ENCODE results near the gene HBQ1. TPM values are rescaled to one million over a fixed set of nuclear protein-coding genes. Genes with fewer than 3 reads are reported as not detected.
A peak's percentile ranks its signal among the peaks of the same experiment; 100 is the strongest.
"Not testable (repeated sequence)": the region's sequence is repeated elsewhere in the genome, so short reads cannot be mapped to it uniquely, and the experiment has no call there.

The HBQ1 gene
- total RNA-seq, 1 experiment from 2014 or later: not detected

DNA sequence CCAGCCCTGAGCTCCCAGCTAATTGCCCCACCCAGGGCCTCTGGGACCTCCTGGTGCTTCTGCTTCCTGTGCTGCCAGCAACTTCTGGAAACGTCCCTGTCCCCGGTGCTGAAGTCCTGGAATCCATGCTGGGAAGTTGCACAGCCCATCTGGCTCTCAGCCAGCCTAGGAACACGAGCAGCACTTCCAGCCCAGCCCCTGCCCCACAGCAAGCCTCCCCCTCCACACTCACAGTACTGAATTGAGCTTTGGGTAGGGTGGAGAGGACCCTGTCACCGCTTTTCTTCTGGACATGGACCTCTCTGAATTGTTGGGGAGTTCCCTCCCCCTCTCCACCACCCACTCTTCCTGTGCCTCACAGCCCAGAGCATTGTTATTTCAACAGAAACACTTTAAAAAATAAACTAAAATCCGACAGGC is 10.2 kb upstream of the HBQ1 start:
- DNase-seq (ENCODE audit: low read depth, low spot score); H3K36me3 ChIP-seq (ENCODE audit: control insufficient read depth in 1 of 2, insufficient read depth in 2 of 2, low read length in 2 of 2); BruUV-seq (replicated peaks); H4K20me1 ChIP-seq (ENCODE audit: insufficient read depth); H3K9me3 ChIP-seq (ENCODE audit: control insufficient read depth in 1 of 2, insufficient read depth in 1 of 2, low read depth in 1 of 2, low read length in 2 of 2); H3K9me2 ChIP-seq (ENCODE audit: insufficient read depth); H2AFZ ChIP-seq (ENCODE audit: low read depth, low read length, poor library complexity, severe bottlenecking); H3K4me3 ChIP-seq (replicated peaks in 1 of 2; ENCODE audit: low read depth in 1 of 2, low read length in 2 of 2); H3K27ac ChIP-seq (ENCODE audit: low read depth, low read length); H3K79me2 ChIP-seq (ENCODE audit: insufficient read depth, low read length); POLR2A ChIA-PET; H3K27me3 ChIP-seq (ENCODE audit: insufficient read depth, low read length); intact Hi-C loops (cut with micrococcal nuclease); RAD21 ChIA-PET (ENCODE audit: low non-redundant PET in 1 of 2, low total read pairs in 2 of 2, uncharacterized antibody in 2 of 2, unreplicated experiment in 2 of 2); CTCF ChIA-PET; H3K9ac ChIP-seq (ENCODE audit: low read length): not testable (repeated sequence)
- peak overlapping the region; percentile 32 for H3K4me2 ChIP-seq (ENCODE audit: low read length)
- TF ChIP-seq REST (IDR thresholded peaks at IDR 0.05; ENCODE audit: low read depth): peak; percentile 63
- ATAC-seq: peak; percentile 52
- peaks cover 0 to 14% of the 10 kb centered on the region in 2 experiments; a peak in 2 of 4 replicates for H3K4me1 ChIP-seq (ENCODE audit: control insufficient read depth in 1 of 2, insufficient read depth in 2 of 2, low read length in 2 of 2)

DNA sequence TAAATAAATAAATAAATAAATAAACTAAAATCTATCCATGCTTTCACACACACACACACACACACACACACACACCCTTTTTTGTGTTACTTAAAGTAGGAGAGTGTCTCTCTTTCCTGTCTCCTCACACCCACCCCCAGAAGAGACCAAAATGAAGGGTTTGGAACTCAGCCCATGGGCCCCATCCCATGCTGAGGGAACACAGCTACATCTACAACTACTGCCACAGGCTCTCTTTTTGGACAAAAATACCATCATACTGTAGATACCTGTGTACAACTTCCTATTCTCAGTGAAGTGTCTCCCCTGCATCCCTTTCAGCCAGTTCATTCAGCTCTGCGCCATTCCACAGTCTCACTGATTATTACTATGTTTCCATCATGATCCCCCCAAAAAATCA is 9.5 kb upstream of the HBQ1 start:
- Histone ChIP-seq H3K27ac (ENCODE audit: low read depth, low read length) (no peak overlapping the region), H3K79me2 (ENCODE audit: insufficient read depth, low read length) (no peaks in the 10 kb centered on the region), H3K9me2 (ENCODE audit: insufficient read depth) (no peaks in the 10 kb centered on the region), H3K36me3 (ENCODE audit: control insufficient read depth in 1 of 2, insufficient read depth in 2 of 2, low read length in 2 of 2) (no peaks in the 10 kb centered on the region), H3K9me3 (ENCODE audit: control insufficient read depth in 1 of 2, insufficient read depth in 1 of 2, low read depth in 1 of 2, low read length in 2 of 2) (no peaks in the 10 kb centered on the region), H3K27me3 (ENCODE audit: insufficient read depth, low read length) (no peaks in the 10 kb centered on the region), H3K4me2 (ENCODE audit: low read length) (no peak overlapping the region), H2AFZ (ENCODE audit: low read depth, low read length, poor library complexity, severe bottlenecking) (no peak overlapping the region), H4K20me1 (ENCODE audit: insufficient read depth) (no peaks in the 10 kb centered on the region), H3K4me1 (ENCODE audit: control insufficient read depth in 1 of 2, insufficient read depth in 2 of 2, low read length in 2 of 2) (peaks cover 0 to 14% of the 10 kb centered on the region in 2 experiments; a peak in 2 of 4 replicates), H3K4me3 (replicated peaks in 1 of 2; ENCODE audit: low read depth in 1 of 2, low read length in 2 of 2) (no peak overlapping the region), H3K9ac (ENCODE audit: low read length) (no peak overlapping the region)
- DNase-seq (ENCODE audit: low read depth, low spot score) (no peak), ATAC-seq (no peak)
- intact Hi-C loops (cut with micrococcal nuclease): no loop called here
- no TSS peak for BruUV-seq (replicated peaks)
- ChIA-PET CTCF (no interaction called here), RAD21 (ENCODE audit: low non-redundant PET in 1 of 2, low total read pairs in 2 of 2, uncharacterized antibody in 2 of 2, unreplicated experiment in 2 of 2) (no interaction called here), POLR2A (no interaction called here)
- TF ChIP-seq, protein P1, sequence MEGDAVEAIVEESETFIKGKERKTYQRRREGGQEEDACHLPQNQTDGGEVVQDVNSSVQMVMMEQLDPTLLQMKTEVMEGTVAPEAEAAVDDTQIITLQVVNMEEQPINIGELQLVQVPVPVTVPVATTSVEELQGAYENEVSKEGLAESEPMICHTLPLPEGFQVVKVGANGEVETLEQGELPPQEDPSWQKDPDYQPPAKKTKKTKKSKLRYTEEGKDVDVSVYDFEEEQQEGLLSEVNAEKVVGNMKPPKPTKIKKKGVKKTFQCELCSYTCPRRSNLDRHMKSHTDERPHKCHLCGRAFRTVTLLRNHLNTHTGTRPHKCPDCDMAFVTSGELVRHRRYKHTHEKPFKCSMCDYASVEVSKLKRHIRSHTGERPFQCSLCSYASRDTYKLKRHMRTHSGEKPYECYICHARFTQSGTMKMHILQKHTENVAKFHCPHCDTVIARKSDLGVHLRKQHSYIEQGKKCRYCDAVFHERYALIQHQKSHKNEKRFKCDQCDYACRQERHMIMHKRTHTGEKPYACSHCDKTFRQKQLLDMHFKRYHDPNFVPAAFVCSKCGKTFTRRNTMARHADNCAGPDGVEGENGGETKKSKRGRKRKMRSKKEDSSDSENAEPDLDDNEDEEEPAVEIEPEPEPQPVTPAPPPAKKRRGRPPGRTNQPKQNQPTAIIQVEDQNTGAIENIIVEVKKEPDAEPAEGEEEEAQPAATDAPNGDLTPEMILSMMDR (IDR thresholded peaks at IDR 0.05 in 2 of 3, conservative IDR thresholded peaks at IDR 0.05 in 1 of 3; ENCODE audit: borderline replicate concordance in 1 of 3, insufficient read depth in 1 of 3, low read depth in 2 of 3, low read length in 2 of 3): no peak
- TF ChIP-seq POLR2A (IDR thresholded peaks at IDR 0.05; ENCODE audit: borderline replicate concordance, extremely low read depth, insufficient read depth, insufficient read length) (no peak), ZBTB33 (IDR thresholded peaks at IDR 0.05; ENCODE audit: extremely low read depth, insufficient replicate concordance, low read length) (no peak), REST (IDR thresholded peaks at IDR 0.05; ENCODE audit: low read depth) (no peak), EZH2 (IDR thresholded peaks at IDR 0.05) (no peak), EZH2phosphoT487 (IDR thresholded peaks at IDR 0.05; ENCODE audit: borderline replicate concordance) (no peak), SRF (IDR thresholded peaks at IDR 0.05; ENCODE audit: low read depth) (no peak)

Data from HCT116 (cell line).